HG03139 (cell line): ENCODE data around the gene OR7G1.
A peak's percentile ranks its signal among the peaks of the same experiment; 100 is the strongest.

ENCODE experiments used
- ATAC-seq: cut with Tn5 transposase; IDR thresholded peaks from one replicate; pipeline ENCODE4 v1.9.1; 2021; ENCODE audit not compliant: unreplicated experiment

Gene OR7G1, protein sequence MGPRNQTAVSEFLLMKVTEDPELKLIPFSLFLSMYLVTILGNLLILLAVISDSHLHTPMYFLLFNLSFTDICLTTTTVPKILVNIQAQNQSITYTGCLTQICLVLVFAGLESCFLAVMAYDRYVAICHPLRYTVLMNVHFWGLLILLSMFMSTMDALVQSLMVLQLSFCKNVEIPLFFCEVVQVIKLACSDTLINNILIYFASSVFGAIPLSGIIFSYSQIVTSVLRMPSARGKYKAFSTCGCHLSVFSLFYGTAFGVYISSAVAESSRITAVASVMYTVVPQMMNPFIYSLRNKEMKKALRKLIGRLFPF

DNA sequence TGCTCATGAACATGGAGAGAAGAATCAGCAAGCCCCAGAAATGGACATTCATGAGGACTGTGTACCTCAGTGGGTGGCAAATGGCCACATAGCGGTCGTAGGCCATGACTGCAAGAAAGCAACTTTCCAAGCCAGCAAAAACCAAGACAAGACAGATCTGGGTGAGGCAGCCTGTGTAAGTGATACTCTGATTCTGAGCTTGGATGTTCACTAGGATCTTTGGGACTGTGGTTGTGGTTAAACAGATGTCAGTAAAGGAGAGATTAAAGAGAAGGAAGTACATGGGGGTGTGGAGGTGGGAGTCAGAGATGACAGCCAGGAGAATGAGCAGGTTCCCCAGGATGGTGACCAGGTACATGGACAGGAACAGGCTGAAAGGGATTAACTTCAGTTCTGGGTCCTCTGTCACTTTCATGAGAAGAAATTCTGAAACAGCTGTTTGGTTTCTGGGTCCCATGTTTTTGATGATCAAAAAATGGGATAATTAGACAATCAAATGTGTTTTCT, at the start of gene OR7G1:
Gene OR7G1, minus strand, starts transcription at position 457 of the 507 bp plus-strand sequence. Its CDS starts 0 bp downstream, at position 457.
- ATAC-seq: no peak

DNA sequence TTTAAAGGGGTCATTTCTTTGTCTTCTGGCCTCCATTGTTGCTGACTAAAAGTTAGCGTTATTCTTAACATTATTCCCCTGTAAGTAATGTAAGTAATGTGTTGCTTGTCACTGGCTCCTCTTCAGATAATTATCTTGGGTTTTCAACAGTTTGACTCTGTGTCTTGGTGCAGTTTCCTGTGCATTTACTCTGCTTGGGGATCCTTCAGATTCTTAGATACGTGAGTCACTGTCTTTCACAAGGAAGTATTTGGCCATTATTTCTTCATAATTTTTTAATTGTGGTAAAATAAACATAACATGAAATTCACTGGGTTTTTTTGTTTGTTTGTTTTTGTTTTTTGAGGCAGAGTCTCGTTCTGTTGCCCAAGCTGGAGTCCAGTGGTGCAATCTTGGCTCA, 49.7 kb upstream of the OR7G1 start:
- ATAC-seq: no peak

DNA sequence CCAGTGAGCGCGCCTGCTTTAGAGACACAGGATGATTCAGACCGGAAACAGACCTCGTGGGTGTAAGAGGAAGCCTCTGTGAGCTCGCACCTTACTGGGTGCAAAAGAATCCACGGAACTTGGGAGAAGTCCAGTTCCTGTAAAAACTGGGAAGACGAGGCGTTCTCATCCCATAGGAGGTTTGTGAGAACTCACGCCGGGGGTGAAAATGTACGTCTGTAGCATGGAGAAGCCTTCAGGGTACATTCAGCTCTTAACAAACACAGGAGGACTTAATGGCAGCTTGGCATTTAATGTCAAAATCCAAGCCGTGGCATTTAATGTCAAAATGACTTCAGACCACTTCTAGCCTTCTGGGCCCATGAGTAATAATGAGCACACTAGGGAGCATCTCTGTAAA, 45.9 kb upstream of the OR7G1 start:
- ATAC-seq: no peak

DNA sequence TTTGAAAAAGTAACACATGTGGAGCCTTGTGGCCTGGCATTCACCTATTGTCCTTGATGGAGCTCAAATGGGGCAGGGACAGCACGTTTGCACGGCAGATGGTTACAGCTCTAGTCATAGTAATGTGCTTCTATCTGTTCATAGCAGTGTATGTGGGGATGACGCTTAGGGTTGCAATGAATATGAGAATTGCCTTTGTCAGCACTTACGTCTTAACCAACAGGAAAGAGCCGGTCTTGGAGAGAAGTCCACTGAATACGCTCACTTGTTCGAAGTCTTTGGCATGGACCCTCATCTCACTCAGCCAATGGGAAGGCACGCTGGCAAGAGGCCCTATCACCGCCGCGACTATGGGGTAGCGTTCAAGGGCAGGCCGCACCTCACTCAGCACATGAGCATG, 44.3 kb upstream of the OR7G1 start:
- no peak for ATAC-seq

DNA sequence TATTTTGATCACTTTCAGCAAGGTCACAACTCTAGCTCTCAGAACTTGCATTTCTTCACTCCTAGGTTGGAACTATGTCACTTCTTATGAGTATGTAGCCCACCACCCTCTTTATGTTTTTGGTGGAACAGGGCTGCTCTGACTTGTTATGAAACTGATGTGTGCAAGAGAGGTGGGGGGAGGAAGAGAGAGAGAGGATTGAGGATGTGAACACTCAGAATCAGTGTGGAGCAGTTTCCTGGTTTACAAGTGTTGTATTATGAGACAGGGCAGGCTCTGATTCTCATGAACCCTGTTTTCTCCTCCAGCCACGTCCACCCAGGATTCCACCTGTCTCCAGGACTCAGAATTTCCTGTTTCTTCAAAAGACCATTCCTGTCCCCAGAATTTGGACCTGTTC, 40.7 kb upstream of the OR7G1 start:
- no peak for ATAC-seq

DNA sequence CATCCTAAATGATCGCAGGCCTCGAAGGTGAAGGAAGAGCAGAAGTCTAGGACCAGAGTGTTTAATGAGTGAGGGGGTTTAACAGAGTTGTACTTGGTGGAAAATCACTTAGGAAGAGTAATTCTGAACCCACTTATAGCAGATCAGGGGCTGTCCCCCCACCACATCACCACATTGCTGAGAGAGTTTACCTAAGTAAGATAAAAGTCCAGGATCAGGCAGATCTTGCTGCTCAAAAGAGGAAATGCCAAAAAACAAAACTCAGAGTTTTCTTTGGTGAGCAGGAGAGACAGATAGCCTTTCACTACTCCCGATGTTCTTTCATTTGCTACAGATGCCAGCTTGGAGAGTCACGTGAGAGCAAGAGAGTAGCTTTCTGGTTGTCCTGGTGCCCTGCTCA, 40.0 kb upstream of the OR7G1 start:
- no peak for ATAC-seq

DNA sequence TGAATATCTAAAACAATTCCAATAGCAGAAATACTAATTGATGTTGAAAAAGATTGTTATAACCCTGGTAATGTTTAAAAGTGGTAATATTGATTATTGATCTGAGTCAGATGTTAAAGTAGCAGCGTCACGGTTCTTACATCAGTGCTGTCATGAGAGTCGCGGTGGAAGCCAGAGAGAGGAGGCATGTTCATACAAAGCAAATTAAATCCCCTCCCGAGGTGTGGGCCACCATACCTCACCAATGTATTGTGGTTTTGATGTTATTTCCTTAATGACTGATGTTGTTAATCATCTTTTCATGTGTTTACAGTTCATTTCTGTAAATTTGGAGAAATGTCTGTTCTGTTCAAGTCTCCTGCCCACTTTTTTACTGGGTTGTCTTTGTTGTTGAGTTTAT, 35.8 kb upstream of the OR7G1 start:
- no peak for ATAC-seq

DNA sequence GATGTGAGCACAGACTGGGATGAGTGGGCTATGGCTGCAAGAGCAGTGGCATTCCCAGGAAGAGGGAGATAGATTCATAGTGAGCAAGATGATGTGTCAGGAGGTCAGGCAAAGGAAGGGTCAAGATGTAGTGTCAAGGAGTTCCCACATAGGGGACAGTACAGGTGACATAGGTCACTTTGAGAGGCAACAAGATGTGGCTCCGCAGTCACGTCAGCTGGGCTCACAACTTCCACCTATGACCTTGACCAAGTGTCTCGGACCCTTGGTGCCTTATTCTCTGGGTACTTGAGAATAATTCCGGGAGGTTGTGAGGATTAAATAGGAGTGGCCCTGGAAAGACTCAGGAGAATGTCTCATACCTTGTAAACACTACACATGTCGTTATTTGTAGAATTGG, 35.1 kb upstream of the OR7G1 start:
- no peak for ATAC-seq

DNA sequence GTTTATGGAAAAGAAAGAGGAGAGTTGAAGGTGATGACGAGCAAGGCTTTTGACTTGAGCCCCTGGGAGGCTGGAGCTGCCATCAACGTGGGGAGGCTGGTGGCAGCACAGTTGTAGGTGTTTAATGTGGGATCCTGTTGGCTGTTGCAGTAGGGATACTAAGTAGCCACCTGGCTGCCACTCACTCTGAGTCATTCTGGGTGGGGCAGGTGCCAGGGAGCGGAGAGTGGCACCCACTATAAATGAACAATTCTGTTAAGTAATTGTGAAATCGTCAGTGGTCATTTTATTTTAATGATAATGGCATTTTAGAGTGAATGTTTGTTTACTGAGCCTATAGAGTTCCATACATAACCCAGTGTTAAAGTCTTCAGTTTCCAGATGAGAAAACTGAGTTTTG, 34.4 kb upstream of the OR7G1 start:
- ATAC-seq: no peak

DNA sequence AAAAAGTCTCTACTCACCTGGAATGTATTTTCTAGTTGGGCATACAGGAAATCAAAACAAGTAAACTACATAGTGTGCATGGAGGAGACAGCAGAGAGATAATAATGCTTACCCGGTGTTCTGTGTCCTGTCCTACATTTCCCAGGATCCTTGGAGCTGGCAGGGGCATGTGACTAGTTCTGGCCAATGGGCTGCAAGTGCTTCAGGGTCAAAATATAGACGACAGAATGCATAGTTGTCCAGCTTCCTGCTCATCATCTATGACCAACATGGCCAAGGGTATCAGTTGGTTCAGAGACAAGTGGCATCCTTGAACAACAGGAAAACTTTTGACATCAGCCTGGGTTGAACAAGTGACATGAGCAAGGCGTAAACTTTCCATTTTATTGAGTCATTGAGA, 33.1 kb upstream of the OR7G1 start:
- no peak for ATAC-seq

DNA sequence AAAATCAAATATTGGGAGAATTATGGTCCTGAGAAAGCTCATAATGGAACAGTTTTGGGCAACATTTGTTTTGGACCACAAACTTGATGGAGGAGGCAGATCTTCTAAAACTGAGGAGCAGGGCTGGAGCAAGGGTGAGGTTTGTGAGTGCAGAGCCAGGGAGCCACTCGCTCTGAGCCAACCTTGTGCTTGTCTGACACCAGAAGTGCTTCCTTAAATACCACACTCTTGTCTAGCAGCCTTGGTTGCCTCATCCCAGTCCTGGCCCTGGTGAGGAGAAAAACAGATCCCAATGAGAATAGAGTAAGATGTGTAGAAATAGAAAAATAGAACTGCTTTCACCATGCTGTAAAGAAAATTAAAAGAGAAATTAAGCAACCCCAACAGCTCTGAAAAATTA, 31.3 kb upstream of the OR7G1 start:
- no peak for ATAC-seq

DNA sequence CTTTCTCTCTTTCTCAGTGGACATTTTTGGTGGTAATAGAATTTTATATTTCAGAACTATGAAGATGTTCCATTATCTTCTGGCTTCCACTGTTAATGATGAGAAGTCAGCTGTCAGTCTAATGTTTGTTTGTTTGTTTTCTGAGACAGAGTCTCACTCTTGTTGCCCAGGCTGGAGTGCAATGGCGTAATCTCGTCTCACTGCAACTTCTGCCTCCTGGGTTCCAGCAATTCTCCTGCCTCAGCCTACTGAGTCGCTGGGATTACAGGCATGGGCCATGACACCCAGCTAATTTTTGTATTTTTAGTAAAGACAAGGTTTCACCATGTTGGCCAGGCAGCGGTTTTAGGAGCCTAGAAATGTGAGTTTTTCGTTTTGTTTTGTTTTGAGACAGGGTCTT, 29.4 kb upstream of the OR7G1 start:
- no peak for ATAC-seq

DNA sequence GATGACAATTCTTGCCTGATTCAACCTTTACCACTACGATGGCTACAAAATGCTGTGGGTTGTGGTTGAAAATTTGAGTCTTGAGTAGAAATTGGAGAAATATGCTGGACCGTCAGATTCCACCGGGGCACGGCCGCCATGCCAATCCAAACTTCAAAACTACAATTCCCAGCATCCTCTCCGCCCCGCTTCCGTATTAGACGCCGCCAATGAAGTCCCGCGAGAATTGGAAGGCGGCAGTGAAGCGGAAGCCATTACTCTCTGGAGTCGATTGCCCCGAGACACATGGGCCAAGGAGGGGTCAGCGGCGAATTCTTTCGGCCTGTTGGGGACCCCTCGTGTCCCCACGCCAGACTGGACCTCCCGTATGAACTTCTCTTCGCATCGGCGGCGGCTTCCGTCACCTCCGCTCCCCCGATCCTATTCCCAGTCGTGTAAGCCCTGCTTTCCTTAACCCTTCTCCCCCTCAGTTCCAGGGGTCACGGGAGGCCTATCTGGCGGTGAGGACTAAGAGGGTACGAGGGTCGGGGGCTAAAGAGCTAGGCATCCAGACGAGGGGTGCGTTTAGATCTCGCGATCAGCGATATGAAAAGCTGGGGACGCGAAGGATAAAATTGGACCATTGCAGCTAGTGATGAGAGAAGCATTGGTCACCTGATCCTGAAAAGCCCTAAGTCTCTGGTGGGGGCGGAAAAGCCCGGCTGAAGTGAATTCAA, 24.8 kb upstream of the OR7G1 start, which contains the start of gene ZNF317:
Gene ZNF317, plus strand, starts transcription at position 239 of the 716 bp plus-strand sequence. CDS start 15,620 bp downstream, outside the sequence.
- peak; percentile 93 for ATAC-seq

DNA sequence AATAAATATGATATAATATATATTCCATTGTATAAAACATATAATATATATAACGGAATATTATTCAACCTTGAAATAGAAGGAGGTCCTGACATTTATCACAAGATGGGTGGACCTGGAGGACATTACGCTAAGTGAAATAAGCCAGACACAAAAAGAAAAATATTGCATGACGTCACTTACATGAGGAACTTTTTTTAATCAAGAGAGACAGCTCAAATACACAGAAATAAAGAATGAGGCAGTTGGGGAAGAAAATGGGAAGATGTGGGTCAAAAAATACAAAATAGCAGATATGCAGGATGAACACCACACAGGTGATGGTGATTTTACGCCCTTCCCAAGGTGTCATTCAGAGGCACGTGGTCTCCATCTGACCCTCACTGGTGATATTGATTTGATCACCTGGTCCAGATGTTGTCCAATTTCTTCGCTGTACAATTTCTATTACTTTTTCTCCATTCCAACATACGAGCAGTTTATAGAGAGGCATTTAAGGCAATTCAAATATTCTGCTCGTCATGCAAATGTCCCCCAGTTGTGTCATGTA, 24.1 kb upstream of the OR7G1 start:
- peak; percentile 12 for ATAC-seq

DNA sequence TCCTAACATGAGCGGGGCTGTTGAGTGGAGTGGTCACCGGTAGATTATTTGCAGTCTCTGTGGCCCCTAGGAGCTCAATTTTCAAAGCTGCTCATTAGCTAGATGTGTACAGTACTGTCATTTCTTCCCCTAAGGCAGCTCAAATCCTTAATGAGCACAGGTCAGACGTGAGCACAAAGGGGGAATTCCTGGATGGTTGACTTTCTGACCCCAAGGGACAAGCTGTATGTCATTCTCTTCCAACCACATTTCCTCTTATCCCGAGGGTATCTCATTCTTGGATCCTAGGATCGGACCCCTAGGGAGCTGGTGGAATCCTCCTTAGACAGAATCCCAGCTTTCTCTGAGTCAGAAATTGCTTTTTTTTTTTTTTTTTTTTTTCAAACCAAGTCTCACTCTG, 16.9 kb upstream of the OR7G1 start:
- no peak for ATAC-seq

DNA sequence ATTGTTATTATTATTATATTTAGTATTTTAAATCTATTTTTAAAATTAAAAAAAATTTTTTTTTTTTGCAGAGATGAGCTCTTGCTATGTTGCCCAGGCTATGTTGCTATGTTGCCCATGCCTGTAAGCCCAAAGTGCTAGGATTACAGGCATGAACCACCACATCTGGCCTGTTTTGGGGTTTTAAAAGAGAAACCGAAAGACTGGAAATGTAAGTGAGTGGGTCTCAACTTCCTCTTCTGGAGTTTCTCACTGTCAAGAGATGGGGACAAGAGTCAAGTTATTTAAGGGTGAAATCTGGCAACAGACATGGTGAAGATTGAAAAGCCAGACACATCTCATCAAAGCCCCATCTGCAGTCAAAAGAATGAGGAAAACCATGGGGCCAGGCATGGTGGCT, 15.4 kb upstream of the OR7G1 start:
- ATAC-seq: no peak

DNA sequence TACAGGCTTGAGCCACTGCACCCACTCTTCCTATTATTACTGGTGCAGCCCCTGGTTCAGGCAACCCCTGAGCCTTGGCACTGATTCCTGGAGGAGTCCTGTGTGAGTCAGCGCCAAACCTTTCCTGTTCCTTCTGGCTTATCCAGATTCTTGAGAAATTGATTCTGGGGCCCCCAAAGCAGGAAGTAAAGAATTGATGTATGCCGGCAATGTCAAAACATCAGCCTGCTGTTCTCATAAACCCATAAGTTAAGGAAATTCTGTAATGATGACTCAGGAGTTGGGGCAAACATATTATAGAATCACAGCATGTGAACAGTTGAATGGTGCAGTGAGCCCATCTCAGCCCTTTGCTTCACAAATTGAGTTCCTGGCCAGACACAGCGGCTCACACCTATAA, 12.6 kb upstream of the OR7G1 start:
- ATAC-seq: no peak

DNA sequence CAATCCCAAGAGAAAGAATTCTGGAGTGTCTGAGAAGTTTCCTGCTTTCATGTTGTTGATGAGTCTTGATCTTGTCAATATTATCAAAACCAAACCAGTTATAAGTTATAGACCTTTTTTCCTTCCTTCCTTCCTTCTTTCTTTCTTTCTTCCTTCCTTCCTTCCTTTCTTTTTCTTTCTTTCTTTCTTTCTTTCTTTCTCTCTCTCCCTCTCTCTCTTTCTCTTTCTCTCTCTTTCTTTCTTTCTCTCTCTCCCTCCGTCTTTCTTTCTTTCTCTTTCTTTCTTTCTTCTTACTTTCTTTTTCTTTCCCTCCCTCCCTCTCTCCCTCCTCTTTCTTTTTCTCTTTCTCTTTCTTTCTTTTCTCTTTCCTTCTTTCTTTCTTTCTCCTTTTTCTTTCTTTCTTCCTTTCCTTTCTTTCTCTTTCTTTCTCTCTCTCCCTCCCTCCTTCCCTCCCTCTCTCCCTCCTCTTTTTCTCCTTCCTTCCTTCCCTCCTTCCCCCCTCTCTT, 11.4 kb upstream of the OR7G1 start, which contains the start of gene OR7G3:
Gene OR7G3, minus strand, starts transcription at position 51 of the 506 bp plus-strand sequence. Its CDS starts 0 bp downstream, at position 51.
- no peak for ATAC-seq

DNA sequence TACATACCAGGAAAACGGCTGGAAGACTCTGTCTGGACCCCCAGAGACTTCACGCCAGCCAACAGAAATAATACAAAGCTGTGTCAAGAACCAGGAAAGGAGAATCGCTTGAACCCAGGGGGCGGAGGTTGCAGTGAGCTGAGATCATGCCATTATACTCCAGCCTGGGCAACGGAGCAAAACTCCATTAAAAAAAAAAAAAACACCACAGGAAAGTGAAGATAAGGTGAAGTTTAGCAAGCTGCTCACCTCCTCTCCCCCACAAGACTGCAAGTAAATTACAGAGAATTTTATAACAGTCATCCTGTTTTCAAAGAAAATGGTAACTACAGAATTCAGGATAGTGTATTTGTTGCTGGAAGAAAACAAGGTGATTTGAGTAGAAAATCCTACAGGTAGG, 984 bp upstream of the OR7G1 start:
- no peak for ATAC-seq

DNA sequence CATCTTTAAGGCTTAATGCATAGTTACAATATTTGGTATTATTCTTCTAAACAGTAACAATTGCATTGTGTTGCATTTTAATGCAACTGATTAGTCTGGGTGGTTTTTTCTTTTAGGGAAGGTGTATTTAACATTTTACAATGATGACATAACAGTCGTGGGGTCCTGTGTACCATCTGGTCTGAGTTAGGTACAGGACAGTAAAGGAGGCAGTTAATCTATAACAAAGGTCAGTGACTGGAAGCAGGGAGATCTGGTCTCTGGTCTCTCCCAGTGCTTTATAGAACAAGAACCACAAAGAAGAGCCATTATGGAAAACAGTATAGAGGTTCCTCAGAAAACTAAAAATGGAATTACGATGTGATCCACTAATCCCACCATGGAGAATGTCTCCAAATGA, 5.6 kb downstream of the OR7G1 start:
- ATAC-seq: no peak

DNA sequence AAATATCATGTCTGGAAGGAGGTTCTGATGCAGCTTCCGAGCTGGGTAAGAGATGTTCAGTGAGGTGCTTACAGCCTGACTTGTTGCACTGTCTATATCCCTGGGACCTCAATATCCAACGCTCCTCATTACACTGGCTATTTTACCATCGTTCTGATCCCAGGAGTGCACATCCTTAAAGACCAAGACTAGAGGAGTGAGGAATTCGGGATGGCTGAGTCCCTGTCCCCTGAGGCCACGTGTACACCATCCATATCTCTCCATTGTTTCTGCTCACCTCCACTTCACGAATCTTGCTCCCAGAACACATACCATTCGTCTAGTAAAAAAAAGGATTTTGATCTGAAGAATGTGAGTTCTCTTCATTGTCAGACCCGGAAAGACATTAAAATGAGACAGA, 8.2 kb downstream of the OR7G1 start, which contains the start of gene OR7G2:
Gene OR7G2, minus strand, starts transcription at position 101 of the 400 bp plus-strand sequence. CDS start 4,232 bp downstream, outside the sequence.
- no peak for ATAC-seq

DNA sequence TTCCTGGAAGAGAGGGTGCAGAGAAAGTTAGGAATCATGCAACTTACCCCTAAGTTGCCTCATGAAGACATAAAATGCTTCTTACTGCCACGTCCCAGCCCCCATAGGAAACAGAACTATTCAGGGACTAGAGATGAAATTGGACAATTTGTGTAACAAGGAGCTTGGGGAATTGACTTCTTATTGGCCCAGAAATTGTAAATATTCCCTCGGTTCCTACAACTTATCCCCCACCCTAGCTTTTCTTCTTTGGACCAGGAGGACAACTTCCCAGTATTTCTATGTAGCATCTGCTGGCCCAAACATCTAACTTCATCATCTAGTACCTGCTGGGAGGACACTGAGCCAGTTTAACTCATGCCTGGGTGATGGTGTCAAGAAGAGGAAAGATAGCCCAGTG, 28.8 kb downstream of the OR7G1 start, which contains the start of gene OR1M1:
Gene OR1M1, plus strand, starts transcription at position 301 of the 400 bp plus-strand sequence. CDS start 6,184 bp downstream, outside the sequence.
- no peak for ATAC-seq
